H1 (cell line): ENCODE results near the gene MEF2D. TPM values are rescaled to one million over a fixed set of nuclear protein-coding genes. Genes with fewer than 3 reads are reported as not detected.

Experiments
- CHD2 ChIP-seq: IDR thresholded peaks from 2 replicates; pipeline ENCODE4 v1.6.1; 2012; ENCODE audit warnings: low read length, improper control_type of control experiment
- JUN ChIP-seq: IDR thresholded peaks from 2 replicates; pipeline ENCODE4 v1.6.1; 2011; ENCODE audit warnings: low read depth, mild to moderate bottlenecking, improper control_type of control experiment, low read length
- RFX5 ChIP-seq: IDR thresholded peaks from 2 replicates; pipeline ENCODE4 v1.6.1; 2011; ENCODE audit warnings: low read depth, low read length, improper control_type of control experiment, borderline replicate concordance
- SP1 ChIP-seq: IDR thresholded peaks from 2 replicates; pipeline ENCODE4 v1.6.1; 2011; ENCODE audit warnings: low read depth, low read length
- SUZ12 ChIP-seq: fragments of 200-600 bp; sonication (generic); IDR thresholded peaks from 2 replicates; pipeline ENCODE4 v1.6.1; 2012; ENCODE audit warnings: mild to moderate bottlenecking, inconsistent platforms, low read length, moderate library complexity, mixed read lengths
- TEAD4 ChIP-seq: IDR thresholded peaks from 2 replicates; pipeline ENCODE4 v1.6.1; 2012; ENCODE audit warnings: low read depth, low read length, inconsistent platforms, mixed read lengths
- polyA plus RNA-seq, 7 experiments: library from polyadenylated mRNA; depleted of rRNA in 3 of 7; stranded (reverse) in 5 of 7; unstranded in 2 of 7; fragments of >200 nt in 5 of 7; fragments of 200-250 nt in 2 of 7; gene quantifications; 1 replicate in 5 of 7; 2 replicates in 1 of 7; 4 replicates in 1 of 7; pipeline versions ENCODE4 v1.2.1 to v1.2.3, GENCODE V29; 2011 to 2013; ENCODE audit warnings: missing spikeins in 2 of 7, mixed read lengths in 2 of 7
- total RNA-seq: library from RNA; stranded (reverse); fragmentation: NEBNext Ultra II Directional; extraction: Animal tissue kit (Norgen Biotek cat#: 25700); gene quantifications from 2 replicates; pipeline ENCODE4 v1.2.1, GENCODE V29; 2021

MEF2D gene
- total and polyA plus RNA-seq, 2 of the 8 experiments (the other 6 are each of a cell fraction or from before 2014, with no cell fraction given) = 17.3 to 20.3 TPM

DNA sequence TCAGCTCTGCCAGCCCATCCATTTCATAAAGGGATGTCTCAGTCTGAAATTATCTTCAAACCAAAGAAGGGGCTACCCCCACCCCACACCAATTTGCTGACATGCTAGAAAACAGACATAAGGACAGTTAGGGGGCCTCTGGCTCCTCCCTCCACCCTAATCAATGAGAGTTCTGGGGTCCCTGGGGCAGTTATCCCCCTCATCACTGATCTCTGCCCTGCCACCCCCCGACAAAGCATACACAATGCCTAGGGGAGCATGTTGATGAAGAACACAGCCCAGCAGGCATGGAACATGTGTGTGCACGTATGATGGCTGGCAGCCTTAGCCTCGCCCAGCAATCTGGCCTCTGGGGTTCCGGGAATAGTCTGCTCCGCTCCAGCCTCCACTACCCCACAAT is 72.6 kb downstream of the MEF2D start (continued):
- TF ChIP-seq SP1 (no peak), TEAD4 (no peak), SUZ12 (no peak), RFX5 (no peak), CHD2 (no peak), JUN (no peak)
